Middle frontal gyrus (tissue), 1 donor: ENCODE data around the gene SPATA9.

Experiments used
- DNase-seq: peaks from one replicate; pipeline ENCODE4 v3.0.0-alpha.2; 2015; ENCODE audit warnings: low spot score; ENCODE audit errors: extremely low spot score

Gene SPATA9

GRCh38 chr5:95620030-95620869, 62.5 kb downstream of the SPATA9 start, which contains the start of gene GPR150:
Gene GPR150 (plus strand): TSS chr5:95620087. CDS start chr5:95620276, 189 bp downstream.
- no peak for DNase-seq

GRCh38 chr5:95619514-95620029, 63.2 kb downstream of the SPATA9 start:
- DNase-seq: no peak

- no peak for DNase-seq
These were observed 63.7 kb downstream of the SPATA9 start for GRCh38 chr5:95619096-95619495.

GRCh38 chr5:95617057-95617456, 65.7 kb downstream of the SPATA9 start:
- DNase-seq: no peak

- DNase-seq: no peak
These were observed 67.7 kb downstream of the SPATA9 start for GRCh38 chr5:95615164-95615467.

GRCh38 chr5:95613514-95613913, 69.3 kb downstream of the SPATA9 start:
- no peak for DNase-seq

- DNase-seq: no peak
These were observed 71.4 kb downstream of the SPATA9 start for GRCh38 chr5:95611396-95611795.

- DNase-seq: no peak
These were observed 72.2 kb downstream of the SPATA9 start for GRCh38 chr5:95610546-95610945.

GRCh38 chr5:95609711-95610110, 73.1 kb downstream of the SPATA9 start:
- no peak for DNase-seq
